Suprapubic skin (tissue), 3 donors: ENCODE data around the gene ARHGEF28.

Experiments used
- CTCF ChIP-seq, 2 donors: fragments of 200-600 bp in 1 of 2; fragments of 450-650 bp in 1 of 2; sonication (generic) in 1 of 2; IDR thresholded peaks; one replicate each; pipeline ENCODE4 v1.5.1; 2016 to 2019; ENCODE audit warnings: antibody characterized with exemption in 2 of 2, mild to moderate bottlenecking in 1 of 2, moderate library complexity in 1 of 2
- EP300 ChIP-seq: sonication (generic); formaldehyde crosslinking; IDR thresholded peaks from one replicate; pipeline ENCODE4 v1.6.1; 2017; ENCODE audit warnings: antibody characterized with exemption
- POLR2A ChIP-seq, 2 donors: fragments of 450-650 bp; IDR thresholded peaks; one replicate each; pipeline ENCODE4 v1.6.1; 2017; ENCODE audit warnings: antibody characterized with exemption in 2 of 2, mild to moderate bottlenecking in 2 of 2, moderate library complexity in 2 of 2

DNA sequence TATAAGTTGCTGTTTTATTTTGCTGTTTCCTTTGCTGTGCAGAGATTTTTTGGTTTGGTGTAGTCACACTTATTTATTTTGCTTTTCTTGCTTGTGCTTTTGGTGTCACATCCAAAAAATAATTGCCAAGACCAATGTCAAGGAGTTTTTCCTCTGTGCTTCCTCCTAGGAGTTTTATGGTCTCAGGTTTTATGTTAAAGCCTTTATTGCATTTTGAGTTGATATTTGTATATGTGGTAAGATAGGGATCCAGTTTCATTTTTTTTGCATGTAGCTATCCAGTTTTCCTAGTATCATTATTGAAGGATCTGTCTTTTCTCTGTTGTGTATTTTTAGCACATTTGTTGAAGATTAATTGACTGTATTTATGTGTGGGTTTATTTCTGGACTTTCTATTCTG lies 210.6 kb downstream of the ARHGEF28 start:
- TF ChIP-seq CTCF (IDR thresholded peaks at IDR 0.05) (no peak), EP300 (no peak), POLR2A (IDR thresholded peaks at IDR 0.05) (no peak)
